22Rv1 (cell line): ENCODE data around the gene TAF3.

Experiments used
- ZFX ChIP-seq: fragments of 450-650 bp; IDR thresholded peaks from 2 replicates; pipeline ENCODE4 v1.6.1; 2017; ENCODE audit warnings: antibody characterized with exemption, borderline replicate concordance
- TF ChIP-seq, protein P1 (sequence below): fragments of 450-650 bp; IDR thresholded peaks from 2 replicates; pipeline ENCODE4 v1.5.1; 2017; ENCODE audit warnings: mild to moderate bottlenecking

DNA sequence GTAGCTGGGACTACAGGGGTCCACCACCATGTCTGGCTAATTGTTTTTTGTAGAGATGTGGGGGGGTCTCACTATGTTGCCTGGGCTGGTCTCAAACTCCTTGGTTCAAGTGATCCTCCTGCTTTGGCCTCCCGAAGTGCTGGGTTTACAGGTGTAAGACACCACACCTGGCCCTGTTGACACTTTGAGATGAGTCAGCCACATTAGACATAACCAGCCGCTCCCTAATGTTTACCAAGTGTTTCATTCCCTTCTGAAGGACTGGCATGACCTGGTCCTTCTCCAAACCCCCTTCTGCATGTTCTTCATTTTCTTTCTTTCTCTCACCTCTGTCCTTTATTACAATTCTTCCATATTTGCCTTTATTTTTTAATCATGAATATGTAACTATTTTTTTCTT lies 67.8 kb downstream of the TAF3 start:
- TF ChIP-seq, protein P1, sequence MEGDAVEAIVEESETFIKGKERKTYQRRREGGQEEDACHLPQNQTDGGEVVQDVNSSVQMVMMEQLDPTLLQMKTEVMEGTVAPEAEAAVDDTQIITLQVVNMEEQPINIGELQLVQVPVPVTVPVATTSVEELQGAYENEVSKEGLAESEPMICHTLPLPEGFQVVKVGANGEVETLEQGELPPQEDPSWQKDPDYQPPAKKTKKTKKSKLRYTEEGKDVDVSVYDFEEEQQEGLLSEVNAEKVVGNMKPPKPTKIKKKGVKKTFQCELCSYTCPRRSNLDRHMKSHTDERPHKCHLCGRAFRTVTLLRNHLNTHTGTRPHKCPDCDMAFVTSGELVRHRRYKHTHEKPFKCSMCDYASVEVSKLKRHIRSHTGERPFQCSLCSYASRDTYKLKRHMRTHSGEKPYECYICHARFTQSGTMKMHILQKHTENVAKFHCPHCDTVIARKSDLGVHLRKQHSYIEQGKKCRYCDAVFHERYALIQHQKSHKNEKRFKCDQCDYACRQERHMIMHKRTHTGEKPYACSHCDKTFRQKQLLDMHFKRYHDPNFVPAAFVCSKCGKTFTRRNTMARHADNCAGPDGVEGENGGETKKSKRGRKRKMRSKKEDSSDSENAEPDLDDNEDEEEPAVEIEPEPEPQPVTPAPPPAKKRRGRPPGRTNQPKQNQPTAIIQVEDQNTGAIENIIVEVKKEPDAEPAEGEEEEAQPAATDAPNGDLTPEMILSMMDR = no peak
- TF ChIP-seq ZFX = no peak
